ENCODE data around the gene DTWD2. TPM values are rescaled to one million over a fixed set of nuclear protein-coding genes. Genes with fewer than 3 reads are reported as not detected.
A peak's percentile ranks its signal among the peaks of the same experiment; 100 is the strongest.
"Not testable (repeated sequence)": the region's sequence is repeated elsewhere in the genome, so short reads cannot be mapped to it uniquely, and the experiment has no call there.

DTWD2 gene
- total RNA-seq (2014; rRNA removed; shearing (Covaris generic)) = 8.2 and 8.4 TPM in 2 replicates

- peak; percentile 91 for DNase-seq (ENCODE audit: low read depth)
Observed at GRCh38 chr5:118987988-118988865, at the start of gene DTWD2. DTWD2 (minus strand) TSS chr5:118988547; CDS start chr5:118988511, 36 bp downstream.

DNA sequence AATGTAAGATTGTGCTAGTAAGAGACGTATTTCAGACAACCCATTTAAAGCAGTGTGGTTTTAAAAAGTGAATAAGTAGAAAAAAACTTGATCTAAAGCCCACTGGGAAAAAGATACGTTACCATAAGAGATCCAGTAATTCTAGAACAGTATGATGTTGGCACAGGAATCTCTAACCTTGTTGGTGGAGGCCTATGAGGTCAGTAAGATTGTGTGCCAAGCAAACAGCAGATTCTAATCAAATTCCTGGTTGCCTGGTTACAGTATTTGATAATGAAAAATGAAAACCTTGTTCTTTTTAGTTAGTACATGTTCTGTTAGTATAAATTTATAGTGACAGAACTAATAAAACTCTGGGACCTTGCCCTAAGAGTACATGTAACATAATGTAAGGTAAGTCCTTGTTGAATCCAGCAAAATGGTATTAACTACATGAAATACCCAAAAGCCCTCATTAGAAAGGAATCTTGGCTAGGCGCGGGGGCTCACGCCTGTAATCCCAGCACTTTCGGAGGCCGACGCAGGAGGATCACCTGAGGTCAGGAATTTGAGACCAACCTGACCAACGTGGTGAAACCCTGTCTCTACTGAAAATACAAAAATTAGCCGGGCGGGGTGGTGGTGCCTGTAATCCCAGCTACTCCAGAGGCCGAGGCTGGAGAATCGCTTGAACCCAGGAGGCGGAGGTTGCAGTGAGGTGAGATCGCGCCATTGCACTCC, 49.3 kb upstream of the DTWD2 start:
- DNase-seq (ENCODE audit: low read depth) = peak; percentile 37

GRCh38 chr5:119036101-119036762, 47.9 kb upstream of the DTWD2 start:
- peak; percentile 80 for DNase-seq (ENCODE audit: low read depth)

- DNase-seq (ENCODE audit: low read depth) = no peak
Observed at GRCh38 chr5:119033135-119033534, 44.8 kb upstream of the DTWD2 start.

DNA sequence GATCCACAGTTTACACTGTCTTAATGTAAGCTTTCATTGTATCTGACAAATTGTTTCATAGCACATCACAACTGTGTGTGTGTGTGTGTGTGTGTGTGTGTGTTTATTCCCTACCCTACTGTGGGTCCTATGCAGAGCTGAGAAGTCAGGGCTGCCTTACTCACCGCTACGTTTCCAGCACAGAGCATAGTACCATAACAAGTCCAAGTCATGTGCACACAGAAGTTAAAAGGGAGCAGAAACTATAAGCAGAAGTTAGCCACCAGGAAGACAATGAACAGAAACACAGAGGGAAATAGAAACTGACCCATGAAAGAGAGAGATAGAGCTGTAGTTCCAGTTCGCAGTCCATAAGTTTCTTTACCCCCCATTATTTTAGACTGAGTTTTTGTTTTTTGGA, 44.3 kb upstream of the DTWD2 start:
- DNase-seq (ENCODE audit: low read depth) = no peak

- DNase-seq (ENCODE audit: low read depth) = peak; percentile 63
Observed at GRCh38 chr5:119031905-119032304, 43.6 kb upstream of the DTWD2 start.

DNA sequence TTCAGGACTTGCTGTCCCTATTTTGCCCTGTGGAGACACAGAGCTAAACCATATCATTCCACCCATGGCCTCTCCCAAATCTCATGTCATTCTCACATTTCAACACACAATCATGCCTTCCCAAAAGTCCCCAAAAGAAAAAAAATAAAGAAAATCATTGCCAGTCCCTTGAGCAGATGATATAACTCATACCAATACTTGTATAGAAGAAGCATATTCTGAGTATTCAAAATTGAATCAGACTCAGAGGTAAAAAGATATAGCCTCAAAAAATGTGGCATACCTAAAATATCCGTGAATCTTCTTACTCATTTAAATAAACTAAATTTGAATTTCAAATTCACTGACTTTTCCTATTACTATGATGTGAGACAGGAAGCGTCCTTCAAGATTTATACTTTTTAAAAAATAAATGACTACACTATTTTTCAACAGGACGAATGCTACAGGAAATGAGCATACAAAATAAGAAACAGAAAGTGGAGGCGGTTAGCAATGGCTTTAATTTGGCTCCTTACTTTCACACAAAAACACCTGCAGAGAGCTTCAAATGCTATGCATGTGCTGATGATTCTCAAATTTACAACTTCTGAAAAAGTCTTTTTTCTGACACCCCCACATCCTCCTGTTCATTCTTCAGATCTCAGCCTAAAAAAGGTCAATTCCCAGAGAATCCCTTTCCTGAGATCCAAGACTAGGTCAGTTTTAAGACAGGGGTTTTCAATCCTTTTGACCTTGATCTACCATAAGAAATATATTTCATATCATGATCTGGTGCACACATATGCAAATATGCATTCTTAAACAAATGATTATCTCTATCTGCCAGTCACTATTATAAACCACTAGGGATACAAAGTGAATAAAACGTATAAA, 42.9 kb upstream of the DTWD2 start:
- DNase-seq (ENCODE audit: low read depth) = no peak

DNA sequence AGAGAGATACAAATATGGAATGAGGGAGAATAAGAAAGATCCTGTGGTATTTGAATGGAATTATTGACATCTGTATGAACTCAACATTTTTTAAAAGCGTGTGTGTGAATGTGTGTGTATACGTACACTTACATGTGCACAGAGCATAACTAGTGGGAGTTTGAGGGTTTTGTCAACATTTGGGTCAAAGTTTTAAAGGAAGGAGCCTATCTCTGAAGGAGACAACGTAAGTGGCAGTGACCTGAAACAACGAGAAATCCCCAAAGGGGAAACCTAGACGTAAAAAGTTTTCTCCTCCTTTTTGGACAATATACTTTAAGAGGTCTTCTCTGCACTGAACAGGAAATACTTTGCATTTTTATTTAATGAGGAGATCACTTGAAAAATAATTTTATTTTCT, 40.2 kb upstream of the DTWD2 start:
- DNase-seq (ENCODE audit: low read depth) = no peak

DNA sequence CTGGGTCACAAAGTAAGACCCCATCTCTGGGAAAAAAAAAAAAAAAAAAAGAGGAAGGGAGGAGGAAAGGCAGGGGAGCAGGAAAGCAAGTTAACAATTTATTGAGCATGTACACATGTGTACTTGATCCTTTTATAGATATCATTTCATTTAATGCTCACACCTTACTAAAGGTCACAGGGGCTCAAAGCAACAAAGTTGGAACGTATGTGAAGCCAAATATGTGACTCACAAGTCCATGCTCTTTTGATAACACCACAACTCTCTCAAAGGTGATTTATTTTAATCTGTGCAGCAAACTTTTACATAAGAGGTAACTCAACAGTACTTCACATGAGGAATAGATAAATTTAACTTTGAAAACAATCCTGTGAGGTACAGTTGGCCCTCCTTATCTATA, 34.4 kb upstream of the DTWD2 start:
- no peak for DNase-seq (ENCODE audit: low read depth)

GRCh38 chr5:119022017-119022745, 33.8 kb upstream of the DTWD2 start:
- peak; percentile 44 for DNase-seq (ENCODE audit: low read depth)

- no peak for DNase-seq (ENCODE audit: low read depth)
Observed at GRCh38 chr5:119021149-119021732, 32.9 kb upstream of the DTWD2 start.

DNA sequence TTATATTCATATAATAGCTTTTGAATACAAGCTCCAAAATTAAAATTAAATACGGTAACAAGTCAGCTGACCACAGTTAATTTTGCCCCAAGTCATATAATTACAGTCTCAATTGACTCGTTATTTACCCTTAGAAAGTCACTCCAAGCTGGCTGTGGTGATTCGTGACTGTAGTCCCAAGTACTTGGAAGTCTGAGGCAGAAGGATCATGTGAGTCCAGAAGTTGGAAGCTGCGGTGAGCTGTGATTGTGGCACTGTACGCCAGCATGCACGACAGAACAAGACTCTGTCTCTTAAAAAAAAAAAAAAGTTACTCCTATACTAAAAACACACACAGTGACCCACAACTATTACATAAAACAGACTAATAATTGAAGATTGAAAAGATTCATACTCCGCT, 31.6 kb upstream of the DTWD2 start:
- peak; percentile 10 for DNase-seq (ENCODE audit: low read depth)

DNA sequence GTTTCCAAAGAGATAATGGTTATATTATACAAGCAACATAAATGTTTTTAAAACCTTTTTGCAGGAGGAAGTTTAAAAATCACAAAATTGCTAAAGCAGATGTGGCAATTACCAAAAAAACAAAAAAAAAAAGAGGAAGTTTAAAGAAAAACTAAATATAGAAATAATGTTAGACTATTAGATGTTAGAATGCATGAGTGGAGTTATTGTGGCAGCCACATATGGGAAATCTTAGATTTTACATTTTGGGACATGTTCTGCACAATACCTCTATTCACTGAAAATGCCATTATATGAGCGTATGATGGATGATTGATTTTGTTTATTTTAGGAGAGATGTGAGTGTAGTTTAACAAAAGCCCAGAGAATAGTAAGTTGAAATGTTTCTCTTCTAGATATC, 31.2 kb upstream of the DTWD2 start:
- DNase-seq (ENCODE audit: low read depth) = no peak

GRCh38 chr5:119017994-119018393, 29.6 kb upstream of the DTWD2 start:
- DNase-seq (ENCODE audit: low read depth) = no peak

DNA sequence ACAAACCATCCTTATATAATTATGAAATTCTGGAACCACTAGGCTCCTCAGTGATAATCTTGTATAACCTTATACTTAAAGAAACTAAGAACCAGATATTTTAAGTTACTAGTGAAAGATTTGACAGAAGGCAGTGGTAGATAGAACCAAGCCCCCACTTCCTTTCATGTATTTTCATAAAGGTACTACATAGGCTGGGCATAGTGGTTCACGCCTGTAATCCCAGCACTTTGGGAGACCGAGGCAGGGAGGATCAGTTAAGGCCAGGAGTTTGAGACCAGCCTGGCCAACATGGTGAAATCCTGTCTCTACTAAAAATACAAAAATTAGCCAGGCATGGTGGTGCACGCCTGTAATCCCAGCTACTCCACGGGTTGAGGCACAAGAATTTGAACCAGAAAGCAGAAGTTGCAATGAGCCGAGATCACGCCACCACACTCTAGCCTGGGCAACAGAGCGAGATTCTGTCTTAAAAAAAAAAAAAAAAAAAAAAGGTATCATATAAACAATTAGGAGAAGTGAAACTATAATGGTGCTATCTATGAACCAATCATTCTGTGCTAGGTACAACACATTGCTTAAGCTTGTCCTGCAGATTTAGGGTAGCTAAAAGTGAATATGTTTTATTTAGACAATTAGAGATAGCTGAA, 27.9 kb upstream of the DTWD2 start:
- DNase-seq (ENCODE audit: low read depth) = no peak

DNA sequence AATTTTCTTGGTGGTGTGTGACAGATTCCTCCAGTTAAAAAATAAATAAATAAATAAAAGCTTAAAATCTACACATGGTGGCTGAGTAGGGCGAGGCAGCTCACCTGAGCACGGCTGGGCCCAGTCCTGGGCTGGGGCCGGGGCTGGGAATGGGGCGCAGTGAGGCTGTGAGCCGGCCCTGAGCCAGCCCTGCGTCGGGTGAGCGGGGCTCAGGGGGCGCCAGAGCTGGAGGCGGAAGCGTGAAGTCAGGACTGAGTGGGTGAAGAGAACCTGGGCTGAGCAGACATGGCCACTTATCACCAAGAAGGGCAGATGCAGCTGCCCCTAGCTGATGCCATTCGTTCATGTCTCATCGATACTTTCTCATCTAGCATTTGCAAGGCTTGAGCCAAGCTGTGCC, 22.8 kb upstream of the DTWD2 start:
- DNase-seq (ENCODE audit: low read depth) = no peak

- DNase-seq (ENCODE audit: low read depth) = no peak
Observed at GRCh38 chr5:119010206-119010605, 21.9 kb upstream of the DTWD2 start.

DNA sequence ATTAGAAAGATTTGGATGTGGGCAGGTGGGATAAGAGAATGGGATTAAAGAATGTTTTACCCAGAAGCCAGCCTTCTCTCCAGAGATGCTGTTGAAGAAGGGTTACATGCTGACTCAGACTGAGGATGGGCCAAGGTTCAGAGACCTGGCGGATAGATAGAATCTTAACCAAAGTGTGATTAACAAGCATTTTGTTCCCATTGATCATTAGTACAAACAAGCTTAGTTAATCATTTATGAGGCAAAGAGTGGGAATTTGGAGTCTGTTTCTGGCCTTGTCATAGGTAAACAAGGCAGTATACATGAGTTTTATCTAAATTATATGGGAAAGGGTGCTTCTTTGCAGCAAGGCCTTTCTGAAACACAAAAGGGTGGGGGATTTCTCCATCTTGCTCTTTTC, 20.8 kb upstream of the DTWD2 start:
- no peak for DNase-seq (ENCODE audit: low read depth)

- no peak for DNase-seq (ENCODE audit: low read depth)
Observed at GRCh38 chr5:118999696-119000095, 11.3 kb upstream of the DTWD2 start.

GRCh38 chr5:118998861-118999260, 10.5 kb upstream of the DTWD2 start:
- DNase-seq (ENCODE audit: low read depth) = not testable (repeated sequence)

Measured in M059J (cell line).